Measurements from ENCODE around the gene NPAS4. TPM values are rescaled to one million over a fixed set of nuclear protein-coding genes. Genes with fewer than 3 reads are reported as not detected.
A peak's percentile ranks its signal among the peaks of the same experiment; 100 is the strongest.

Gene NPAS4
- total and polyA plus RNA-seq, 2 of the 13 experiments (the other 11 are each of a cell fraction or from before 2014, with no cell fraction given) = not detected

DNA sequence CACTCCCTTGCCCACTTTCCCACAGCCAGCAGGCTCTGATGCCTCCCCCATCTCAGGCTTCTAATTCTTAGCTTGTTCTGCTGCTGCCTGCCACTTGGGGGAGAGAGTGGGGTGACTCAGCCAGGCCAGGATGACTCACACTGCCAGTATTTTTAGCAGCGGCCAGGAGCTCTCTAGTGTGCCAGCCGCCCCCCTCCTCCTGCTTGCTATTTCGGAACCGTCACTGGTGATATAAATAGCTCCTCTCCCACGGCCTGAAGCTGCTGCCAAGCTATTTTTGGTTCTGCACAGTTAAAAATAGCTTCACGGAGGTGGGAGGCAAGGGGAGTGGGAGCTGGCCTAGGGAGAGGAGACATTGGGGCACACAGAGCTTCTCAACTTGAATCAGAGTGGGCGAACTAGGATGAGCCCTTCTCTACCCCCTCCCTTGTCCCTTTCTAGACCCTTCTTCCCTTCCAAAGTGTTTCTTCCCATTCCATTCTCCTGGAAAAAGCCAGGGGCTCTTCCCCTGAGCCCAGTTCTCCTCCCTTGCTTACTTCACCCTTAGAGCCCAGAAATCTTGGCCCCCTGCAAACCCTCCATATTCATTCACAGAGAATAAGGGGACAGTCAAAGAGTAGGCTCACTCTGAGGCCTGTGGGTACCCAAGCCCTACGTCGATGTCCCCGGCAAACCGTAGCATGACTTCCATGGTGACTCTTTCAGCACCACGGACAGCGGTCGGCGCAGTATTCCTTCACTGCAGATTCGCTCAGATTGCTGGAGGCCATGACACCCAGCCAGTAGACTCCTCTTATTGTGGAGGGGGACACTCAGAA, 2.5 kb upstream of the NPAS4 start (continued):
- TF ChIP-seq, protein P1, sequence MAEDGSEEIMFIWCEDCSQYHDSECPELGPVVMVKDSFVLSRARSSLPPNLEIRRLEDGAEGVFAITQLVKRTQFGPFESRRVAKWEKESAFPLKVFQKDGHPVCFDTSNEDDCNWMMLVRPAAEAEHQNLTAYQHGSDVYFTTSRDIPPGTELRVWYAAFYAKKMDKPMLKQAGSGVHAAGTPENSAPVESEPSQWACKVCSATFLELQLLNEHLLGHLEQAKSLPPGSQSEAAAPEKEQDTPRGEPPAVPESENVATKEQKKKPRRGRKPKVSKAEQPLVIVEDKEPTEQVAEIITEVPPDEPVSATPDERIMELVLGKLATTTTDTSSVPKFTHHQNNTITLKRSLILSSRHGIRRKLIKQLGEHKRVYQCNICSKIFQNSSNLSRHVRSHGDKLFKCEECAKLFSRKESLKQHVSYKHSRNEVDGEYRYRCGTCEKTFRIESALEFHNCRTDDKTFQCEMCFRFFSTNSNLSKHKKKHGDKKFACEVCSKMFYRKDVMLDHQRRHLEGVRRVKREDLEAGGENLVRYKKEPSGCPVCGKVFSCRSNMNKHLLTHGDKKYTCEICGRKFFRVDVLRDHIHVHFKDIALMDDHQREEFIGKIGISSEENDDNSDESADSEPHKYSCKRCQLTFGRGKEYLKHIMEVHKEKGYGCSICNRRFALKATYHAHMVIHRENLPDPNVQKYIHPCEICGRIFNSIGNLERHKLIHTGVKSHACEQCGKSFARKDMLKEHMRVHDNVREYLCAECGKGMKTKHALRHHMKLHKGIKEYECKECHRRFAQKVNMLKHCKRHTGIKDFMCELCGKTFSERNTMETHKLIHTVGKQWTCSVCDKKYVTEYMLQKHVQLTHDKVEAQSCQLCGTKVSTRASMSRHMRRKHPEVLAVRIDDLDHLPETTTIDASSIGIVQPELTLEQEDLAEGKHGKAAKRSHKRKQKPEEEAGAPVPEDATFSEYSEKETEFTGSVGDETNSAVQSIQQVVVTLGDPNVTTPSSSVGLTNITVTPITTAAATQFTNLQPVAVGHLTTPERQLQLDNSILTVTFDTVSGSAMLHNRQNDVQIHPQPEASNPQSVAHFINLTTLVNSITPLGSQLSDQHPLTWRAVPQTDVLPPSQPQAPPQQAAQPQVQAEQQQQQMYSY (CRISPR knock-in tag; IDR thresholded peaks at IDR 0.05) = peak; percentile 50; the same call in 1 of the 2 replicates
- TF ChIP-seq ZNF562 (CRISPR knock-in tag; IDR thresholded peaks at IDR 0.05; ENCODE audit: borderline replicate concordance) (no peak), ZNF775 (CRISPR knock-in tag; IDR thresholded peaks at IDR 0.05; ENCODE audit: borderline replicate concordance) (no peak), MIER3 (CRISPR knock-in tag; IDR thresholded peaks at IDR 0.05; ENCODE audit: borderline replicate concordance) (peak; percentile 71; the same call in 1 of the 2 replicates), POLR2AphosphoS5 (IDR thresholded peaks at IDR 0.05; ENCODE audit: low read depth, low read length) (no peak), SRF (IDR thresholded peaks at IDR 0.05; ENCODE audit: low read depth, low read length) (no peak), THAP11 (CRISPR knock-in tag; IDR thresholded peaks at IDR 0.05) (peak; percentile 65; the same call in 1 of the 2 replicates), TRIM24 (CRISPR knock-in tag; IDR thresholded peaks at IDR 0.05) (no peak), ZNF619 (CRISPR knock-in tag; IDR thresholded peaks at IDR 0.05) (no peak), RCOR2 (CRISPR knock-in tag; IDR thresholded peaks at IDR 0.05) (no peak), ZNF530 (CRISPR knock-in tag; IDR thresholded peaks at IDR 0.05; ENCODE audit: low read depth) (0 out of 2 replicates have a peak, but pooled peaks have one; percentile 70), HNF4A (CRISPR knock-in tag; IDR thresholded peaks at IDR 0.05) (no peak), TEAD3 (CRISPR knock-in tag; optimal IDR thresholded peaks at IDR 0.05; ENCODE audit: borderline replicate concordance) (no peak), DNMT3B (CRISPR knock-in tag; conservative IDR thresholded peaks at IDR 0.05) (no peak; the same call in 1 of the 2 replicates), NFE2 (CRISPR knock-in tag; IDR thresholded peaks at IDR 0.05) (no peak), KDM5A (IDR thresholded peaks at IDR 0.05; ENCODE audit: borderline replicate concordance, low read length) (no peak), SNRNP70 (IDR thresholded peaks at IDR 0.05; ENCODE audit: low read depth, low read length) (no peak), POGZ (CRISPR knock-in tag; IDR thresholded peaks at IDR 0.05) (no peak), ZNF296 (CRISPR knock-in tag; conservative IDR thresholded peaks at IDR 0.05) (peak; percentile 87; the same call in 1 of the 2 replicates), ZNF550 (CRISPR knock-in tag; IDR thresholded peaks at IDR 0.05; ENCODE audit: borderline replicate concordance) (no peak), DMAP1 (CRISPR knock-in tag; IDR thresholded peaks at IDR 0.05) (no peak), ZNF644 (CRISPR knock-in tag; IDR thresholded peaks at IDR 0.05; ENCODE audit: low read depth) (peak; percentile 57; the same call in 1 of the 2 replicates), NFRKB (IDR thresholded peaks at IDR 0.05) (no peak), ZBTB20 (CRISPR knock-in tag; IDR thresholded peaks at IDR 0.05; ENCODE audit: borderline replicate concordance, low read depth) (peak; percentile 77; the same call in 1 of the 2 replicates), ELF4 (CRISPR knock-in tag; IDR thresholded peaks at IDR 0.05; ENCODE audit: borderline replicate concordance) (no peak)
- TF ChIP-seq, protein P2, sequence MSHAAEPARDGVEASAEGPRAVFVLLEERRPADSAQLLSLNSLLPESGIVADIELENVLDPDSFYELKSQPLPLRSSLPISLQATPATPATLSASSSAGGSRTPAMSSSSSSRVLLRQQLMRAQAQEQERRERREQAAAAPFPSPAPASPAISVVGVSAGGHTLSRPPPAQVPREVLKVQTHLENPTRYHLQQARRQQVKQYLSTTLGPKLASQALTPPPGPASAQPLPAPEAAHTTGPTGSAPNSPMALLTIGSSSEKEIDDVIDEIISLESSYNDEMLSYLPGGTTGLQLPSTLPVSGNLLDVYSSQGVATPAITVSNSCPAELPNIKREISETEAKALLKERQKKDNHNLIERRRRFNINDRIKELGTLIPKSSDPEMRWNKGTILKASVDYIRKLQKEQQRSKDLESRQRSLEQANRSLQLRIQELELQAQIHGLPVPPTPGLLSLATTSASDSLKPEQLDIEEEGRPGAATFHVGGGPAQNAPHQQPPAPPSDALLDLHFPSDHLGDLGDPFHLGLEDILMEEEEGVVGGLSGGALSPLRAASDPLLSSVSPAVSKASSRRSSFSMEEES (CRISPR knock-in tag; IDR thresholded peaks at IDR 0.05) = peak; percentile 89
- TF ChIP-seq, protein P3, sequence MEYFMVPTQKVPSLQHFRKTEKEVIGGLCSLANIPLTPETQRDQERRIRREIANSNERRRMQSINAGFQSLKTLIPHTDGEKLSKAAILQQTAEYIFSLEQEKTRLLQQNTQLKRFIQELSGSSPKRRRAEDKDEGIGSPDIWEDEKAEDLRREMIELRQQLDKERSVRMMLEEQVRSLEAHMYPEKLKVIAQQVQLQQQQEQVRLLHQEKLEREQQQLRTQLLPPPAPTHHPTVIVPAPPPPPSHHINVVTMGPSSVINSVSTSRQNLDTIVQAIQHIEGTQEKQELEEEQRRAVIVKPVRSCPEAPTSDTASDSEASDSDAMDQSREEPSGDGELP (IDR thresholded peaks at IDR 0.05; ENCODE audit: borderline replicate concordance, low read depth) = no peak

All from HepG2 (cell line).